Central memory CD8-positive, alpha-beta T cell (primary cell): Measurements from ENCODE around the gene ERVFRD-1.

Experiments
- ATAC-seq: fragments of 150-1000 bp; cut with Tn5 transposase; replicated peaks from 2 replicates; pipeline ENCODE4 v1.10.0; 2022; ENCODE audit warnings: mild to moderate bottlenecking, moderate FRiP score, moderate number of reproducible peaks; ENCODE audit not compliant: poor library complexity, severe bottlenecking; ENCODE audit errors: extremely low read depth
- DNase-seq, 2 donors: peaks; one replicate each; pipeline ENCODE4 v3.0.0; 2021; ENCODE audit warnings: low spot score in 2 of 2
- H3K27ac Mint-ChIP-seq: one replicate; pipeline ENCODE4 v1.8.0; 2022; ENCODE audit warnings: low read depth, mild to moderate bottlenecking, moderate library complexity, mixed read lengths
- H3K27me3 Mint-ChIP-seq: one replicate; pipeline ENCODE4 v1.8.0; 2022; ENCODE audit warnings: mixed read lengths
- H3K36me3 Mint-ChIP-seq: one replicate; pipeline ENCODE4 v1.8.0; 2022; ENCODE audit warnings: mild to moderate bottlenecking, moderate library complexity, mixed read lengths; ENCODE audit not compliant: insufficient read depth
- H3K4me1 Mint-ChIP-seq: one replicate; pipeline ENCODE4 v1.8.0; 2022; ENCODE audit warnings: mixed read lengths
- H3K4me3 Mint-ChIP-seq: one replicate; pipeline ENCODE4 v1.8.0; 2022; ENCODE audit warnings: mild to moderate bottlenecking, moderate library complexity, mixed read lengths
- H3K9me3 Mint-ChIP-seq: one replicate; pipeline ENCODE4 v1.8.0; 2022; ENCODE audit warnings: mixed read lengths

The ERVFRD-1 gene

GRCh38 chr6:11141295-11141694, 29.8 kb upstream of the ERVFRD-1 start:
- Mint-ChIP-seq H3K4me3 (no peak overlapping the region), H3K9me3 (no peaks in the 10 kb centered on the region), H3K4me1 (no peaks in the 10 kb centered on the region), H3K36me3 (no peaks in the 10 kb centered on the region), H3K27me3 (no peaks in the 10 kb centered on the region), H3K27ac (no peak overlapping the region)
- no peak for ATAC-seq
- no peak for DNase-seq

- no peak for DNase-seq
- no peaks in the 10 kb centered on the region for H3K4me1 Mint-ChIP-seq
- H3K27ac Mint-ChIP-seq, result no peak overlapping the region
- no peak for ATAC-seq
- H3K36me3 Mint-ChIP-seq, result peaks cover 2% of the 10 kb centered on the region
- H3K4me3 Mint-ChIP-seq, result no peak overlapping the region
- H3K27me3 Mint-ChIP-seq, result no peaks in the 10 kb centered on the region
- no peaks in the 10 kb centered on the region for H3K9me3 Mint-ChIP-seq
These were observed 28.5 kb upstream of the ERVFRD-1 start for GRCh38 chr6:11140056-11140455.

- ATAC-seq (no peak), DNase-seq (no peak)
- peaks cover 8% of the 10 kb centered on the region for H3K36me3 Mint-ChIP-seq
These were observed 27.8 kb upstream of the ERVFRD-1 start for GRCh38 chr6:11139051-11139960.

GRCh38 chr6:11136809-11137208, 25.3 kb upstream of the ERVFRD-1 start:
- H3K4me1 Mint-ChIP-seq, result no peaks in the 10 kb centered on the region
- no peak for ATAC-seq

More at GRCh38 chr6:11139051-11139960, 27.8 kb upstream of the ERVFRD-1 start:
- Mint-ChIP-seq H3K27ac (no peak overlapping the region), H3K27me3 (no peaks in the 10 kb centered on the region), H3K9me3 (no peaks in the 10 kb centered on the region), H3K4me1 (no peaks in the 10 kb centered on the region), H3K4me3 (no peak overlapping the region)

GRCh38 chr6:11133281-11133680, 21.8 kb upstream of the ERVFRD-1 start:
- Mint-ChIP-seq H3K36me3 (peaks cover 12% of the 10 kb centered on the region), H3K4me3 (no peak overlapping the region), H3K4me1 (peaks cover 12% of the 10 kb centered on the region), H3K9me3 (no peaks in the 10 kb centered on the region), H3K27me3 (no peaks in the 10 kb centered on the region), H3K27ac (no peak overlapping the region)
- ATAC-seq, result no peak
- no peak for DNase-seq

More at GRCh38 chr6:11136809-11137208, 25.3 kb upstream of the ERVFRD-1 start:
- no peak overlapping the region for H3K4me3 Mint-ChIP-seq
- H3K36me3 Mint-ChIP-seq, result peaks cover 9% of the 10 kb centered on the region
- H3K27me3 Mint-ChIP-seq, result no peaks in the 10 kb centered on the region
- no peak for DNase-seq
- no peaks in the 10 kb centered on the region for H3K9me3 Mint-ChIP-seq
- no peak overlapping the region for H3K27ac Mint-ChIP-seq

- DNase-seq, result no peak
- Mint-ChIP-seq H3K27me3 (no peaks in the 10 kb centered on the region), H3K4me3 (no peak overlapping the region), H3K4me1 (peaks cover 14% of the 10 kb centered on the region), H3K9me3 (no peaks in the 10 kb centered on the region), H3K27ac (no peak overlapping the region), H3K36me3 (peaks cover 12% of the 10 kb centered on the region)
- ATAC-seq, result no peak
These were observed 20.8 kb upstream of the ERVFRD-1 start for GRCh38 chr6:11132194-11132888.

GRCh38 chr6:11130605-11131004, 19.1 kb upstream of the ERVFRD-1 start:
- Mint-ChIP-seq H3K27ac (no peak overlapping the region), H3K9me3 (no peaks in the 10 kb centered on the region), H3K4me1 (peaks cover 23% of the 10 kb centered on the region), H3K4me3 (no peak overlapping the region), H3K36me3 (peaks cover 12% of the 10 kb centered on the region), H3K27me3 (no peaks in the 10 kb centered on the region)
- ATAC-seq (no peak), DNase-seq (no peak)

GRCh38 chr6:11129908-11130565, 18.5 kb upstream of the ERVFRD-1 start:
- H3K36me3 Mint-ChIP-seq, result peaks cover 12% of the 10 kb centered on the region
- no peak overlapping the region for H3K4me3 Mint-ChIP-seq
- no peak for ATAC-seq
- H3K4me1 Mint-ChIP-seq, result peaks cover 23% of the 10 kb centered on the region
- no peak overlapping the region for H3K27ac Mint-ChIP-seq
- no peaks in the 10 kb centered on the region for H3K9me3 Mint-ChIP-seq
- H3K27me3 Mint-ChIP-seq, result no peaks in the 10 kb centered on the region
- DNase-seq, result no peak

- no peak overlapping the region for H3K27ac Mint-ChIP-seq
- DNase-seq (no peak), ATAC-seq (no peak)
- peaks cover 4% of the 10 kb centered on the region for H3K36me3 Mint-ChIP-seq
- H3K27me3 Mint-ChIP-seq, result no peaks in the 10 kb centered on the region
- H3K4me1 Mint-ChIP-seq, result peaks cover 28% of the 10 kb centered on the region
- H3K9me3 Mint-ChIP-seq, result no peaks in the 10 kb centered on the region
- no peak overlapping the region for H3K4me3 Mint-ChIP-seq
These were observed 17.1 kb upstream of the ERVFRD-1 start for GRCh38 chr6:11128608-11129007.

GRCh38 chr6:11126876-11127275, 15.4 kb upstream of the ERVFRD-1 start:
- no peak for ATAC-seq
- Mint-ChIP-seq H3K36me3 (peaks cover 4% of the 10 kb centered on the region), H3K27me3 (no peaks in the 10 kb centered on the region), H3K27ac (no peak overlapping the region), H3K4me1 (peaks cover 31% of the 10 kb centered on the region), H3K4me3 (no peak overlapping the region), H3K9me3 (no peaks in the 10 kb centered on the region)
- no peak for DNase-seq

GRCh38 chr6:11123978-11124377, 12.5 kb upstream of the ERVFRD-1 start:
- ATAC-seq, result no peak
- H3K27ac Mint-ChIP-seq, result no peak overlapping the region
- peaks cover 2% of the 10 kb centered on the region for H3K36me3 Mint-ChIP-seq
- no peak overlapping the region for H3K4me3 Mint-ChIP-seq
- no peak for DNase-seq
- H3K9me3 Mint-ChIP-seq, result no peaks in the 10 kb centered on the region
- peaks cover 47% of the 10 kb centered on the region for H3K4me1 Mint-ChIP-seq
- no peaks in the 10 kb centered on the region for H3K27me3 Mint-ChIP-seq

- H3K36me3 Mint-ChIP-seq, result peaks cover 2% of the 10 kb centered on the region
- no peak for ATAC-seq
- H3K4me1 Mint-ChIP-seq, result peaks cover 46% of the 10 kb centered on the region
- no peak for DNase-seq
- no peaks in the 10 kb centered on the region for H3K27me3 Mint-ChIP-seq
- no peak overlapping the region for H3K27ac Mint-ChIP-seq
- H3K4me3 Mint-ChIP-seq, result no peak overlapping the region
- H3K9me3 Mint-ChIP-seq, result no peaks in the 10 kb centered on the region
These were observed 10.9 kb upstream of the ERVFRD-1 start for GRCh38 chr6:11122380-11122779.
